ENCODE data around the gene TBC1D16.

DNA sequence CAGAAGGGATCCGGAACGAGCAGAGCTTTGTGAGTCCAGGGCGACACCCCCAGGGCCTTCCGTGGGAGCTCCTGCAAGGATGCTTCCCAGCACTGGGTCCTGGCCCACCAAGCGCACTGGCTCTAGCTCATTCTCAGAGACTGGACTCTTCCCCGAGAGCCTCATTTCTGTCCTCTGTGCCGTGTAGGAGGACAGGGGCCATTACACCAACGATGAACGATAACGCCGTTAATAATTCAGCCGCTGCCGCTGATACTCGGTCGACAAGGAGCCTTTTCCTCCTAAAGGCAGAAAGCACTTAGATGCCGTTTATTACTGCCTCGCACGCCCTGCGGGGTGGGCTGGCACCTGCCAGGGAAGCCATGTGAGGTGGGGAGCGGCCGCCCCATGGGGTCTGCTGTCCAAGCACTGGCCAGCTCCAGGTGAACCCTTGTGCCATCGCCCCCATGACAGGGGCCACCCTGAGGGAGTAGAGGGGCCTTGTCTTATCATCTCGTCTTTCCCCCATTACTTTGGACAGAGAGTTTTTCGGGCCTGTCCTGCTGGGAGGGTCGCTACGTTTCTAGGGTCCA lies 33.5 kb downstream of the TBC1D16 start:
- TF ChIP-seq CTCF (IDR thresholded peaks at IDR 0.05) (no peak), POLR2A (IDR thresholded peaks at IDR 0.05) (no peak)

Measured in esophagus squamous epithelium (tissue), 4 donors.